Activated CD8-positive, alpha-beta memory T cell treated with anti-CD3 and anti-CD28 coated beads, Interleukin-2, amount 50 U/mL, for 24 hours (primary cell): ENCODE measurements around the gene IKBKE.

Experiments used
- DNase-seq: peaks from one replicate; pipeline ENCODE4 v3.0.0-alpha.2; 2020; ENCODE audit errors: extremely low read depth

The IKBKE gene

GRCh38 chr1:206455289-206455665, 15.0 kb upstream of the IKBKE start:
- no peak for DNase-seq

GRCh38 chr1:206455666-206456344, 14.5 kb upstream of the IKBKE start:
- no peak for DNase-seq

DNA sequence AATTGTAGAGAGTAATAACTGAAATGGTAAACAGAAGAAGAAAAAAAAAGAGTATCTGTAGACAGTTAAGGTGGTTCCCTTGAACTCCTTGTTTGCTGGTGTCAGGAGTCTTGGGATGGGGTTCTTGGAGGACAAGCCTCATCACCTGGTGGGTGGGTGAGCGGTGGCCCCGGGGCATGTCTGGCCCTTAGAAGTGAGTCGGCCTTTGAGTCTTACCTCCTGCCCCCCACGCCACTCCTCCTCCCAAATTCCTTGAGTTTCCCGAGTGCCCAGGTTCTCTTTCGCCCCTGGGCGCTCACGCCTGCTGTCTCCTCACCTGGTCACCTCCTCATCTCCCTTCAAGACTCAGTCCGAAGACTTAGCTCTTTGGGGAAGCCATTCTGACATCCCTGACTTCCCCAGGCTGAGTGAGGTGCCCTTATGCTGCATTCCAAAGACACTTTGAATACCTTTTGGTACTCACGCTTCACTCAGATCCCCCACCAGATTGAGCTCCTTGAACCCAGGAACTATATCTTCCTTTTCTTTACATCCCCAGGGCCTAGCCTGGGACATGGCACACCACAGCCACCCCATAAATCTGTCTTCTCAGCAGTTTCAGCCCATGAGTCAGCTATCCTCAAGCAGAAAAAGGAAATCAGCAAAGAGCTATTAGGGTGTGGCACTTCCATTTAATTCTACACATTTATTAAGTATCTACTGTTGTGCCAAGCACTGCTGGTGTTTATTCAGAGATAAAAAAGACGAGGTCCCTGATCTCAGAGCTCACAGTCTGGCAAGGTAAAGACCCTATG, 13.5 kb upstream of the IKBKE start:
- no peak for DNase-seq

GRCh38 chr1:206457408-206458120, 12.7 kb upstream of the IKBKE start:
- DNase-seq: no peak

DNA sequence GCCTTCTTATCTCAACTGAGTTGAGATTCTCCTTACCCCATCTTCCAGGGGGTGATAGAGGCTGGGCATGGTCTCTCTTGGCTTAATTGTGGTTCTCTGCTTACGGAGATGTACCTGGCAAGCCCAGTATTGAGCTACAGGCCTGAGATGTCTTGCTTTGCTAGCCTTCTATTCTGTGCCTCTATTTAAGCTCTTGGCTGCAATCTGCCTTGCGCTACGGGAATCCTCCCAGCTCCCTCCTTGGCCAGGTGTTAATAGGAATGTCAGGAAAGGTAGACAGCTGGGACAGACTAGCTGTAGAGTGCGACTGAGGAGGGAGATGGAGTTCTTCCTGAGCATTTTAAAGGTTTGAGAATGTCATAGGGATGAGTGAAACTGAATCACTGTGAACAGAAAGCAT, 10.6 kb upstream of the IKBKE start:
- DNase-seq: no peak

GRCh38 chr1:206460836-206461426, 9.3 kb upstream of the IKBKE start:
- no peak for DNase-seq

GRCh38 chr1:206461602-206462455, 8.4 kb upstream of the IKBKE start:
- peak; percentile 40 for DNase-seq

DNA sequence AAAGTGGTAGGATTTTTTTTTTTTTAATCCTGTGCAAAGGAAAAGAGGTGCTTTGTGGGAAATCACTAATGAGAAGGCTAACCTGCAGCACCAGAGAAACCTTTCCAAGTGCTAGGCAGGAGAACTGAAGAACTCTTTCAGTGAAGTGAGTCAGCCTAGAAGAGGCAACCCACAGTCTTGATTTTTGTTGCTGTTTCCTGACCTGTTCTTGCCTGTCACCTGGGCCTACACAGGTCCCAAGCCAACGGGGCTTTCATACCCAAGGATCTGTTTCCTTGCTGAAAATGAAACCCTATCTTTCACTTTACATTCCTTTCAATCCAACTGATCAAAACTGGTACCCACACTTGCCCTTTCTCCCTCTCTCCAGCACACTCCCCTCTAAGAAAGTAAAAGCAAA, 7.1 kb upstream of the IKBKE start:
- no peak for DNase-seq

DNA sequence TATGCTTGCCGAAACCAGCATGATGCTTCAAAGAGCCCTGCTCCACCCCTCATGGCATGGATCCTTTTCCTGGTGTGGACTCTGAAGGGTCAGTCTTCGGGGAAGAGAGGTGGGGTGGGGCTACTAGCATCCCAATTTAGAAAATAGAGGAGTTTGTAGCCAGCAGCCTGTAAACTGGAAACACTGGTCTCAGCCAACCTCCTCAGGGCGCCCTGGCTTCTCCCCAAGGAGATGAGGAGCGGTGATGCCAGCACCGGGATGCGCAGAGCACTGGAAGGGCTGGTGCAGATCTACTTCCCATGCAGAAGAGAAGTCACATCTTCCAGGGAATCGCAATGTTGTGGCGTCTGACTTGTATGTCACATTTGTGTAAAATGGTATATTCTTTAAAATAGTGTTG, 6.4 kb upstream of the IKBKE start:
- DNase-seq: no peak

GRCh38 chr1:206464456-206464964, 5.8 kb upstream of the IKBKE start:
- DNase-seq: no peak

- DNase-seq: no peak
Measured at GRCh38 chr1:206465951-206466350, 4.3 kb upstream of the IKBKE start.

DNA sequence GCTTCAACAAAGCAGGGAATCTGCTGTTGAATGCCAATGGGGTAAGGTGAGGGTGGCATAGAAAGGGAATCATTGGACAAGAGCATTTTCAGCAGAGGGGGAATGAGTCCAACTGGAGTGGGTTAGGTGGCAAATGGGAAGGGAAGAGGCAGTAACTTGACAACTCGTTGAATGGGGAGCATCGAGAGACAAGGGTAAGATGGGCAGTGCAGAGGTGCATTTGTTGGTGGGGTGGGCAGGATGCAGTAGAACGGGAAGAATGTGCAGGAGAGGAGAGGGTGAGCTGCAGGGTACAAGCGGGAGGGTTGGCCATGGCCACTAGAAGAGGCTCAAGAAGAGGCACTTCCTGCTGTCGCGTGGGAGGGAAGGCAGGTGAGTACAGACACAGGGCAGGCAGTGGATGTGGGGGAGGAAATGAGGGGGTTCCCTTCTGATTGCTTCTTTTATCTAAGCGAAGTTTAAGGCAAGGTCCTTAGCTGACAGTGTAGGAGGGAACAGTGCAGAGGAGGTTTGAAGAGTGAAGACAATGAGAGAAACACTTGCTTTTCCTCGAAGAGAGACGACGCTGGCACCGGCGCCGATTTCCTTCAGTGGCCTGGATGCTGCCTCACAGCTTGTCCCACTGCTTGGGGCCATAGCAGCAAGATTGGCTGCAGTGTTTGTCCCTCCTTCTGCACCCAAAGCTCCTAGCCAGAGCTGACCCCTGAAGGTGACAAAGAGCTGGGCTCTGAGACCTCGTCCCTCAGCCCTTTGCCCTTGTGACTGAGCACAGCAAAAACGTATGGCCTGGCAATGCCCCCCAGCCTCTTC, 3.2 kb upstream of the IKBKE start:
- DNase-seq: no peak

- DNase-seq: no peak
Measured at GRCh38 chr1:206467915-206468314, 2.4 kb upstream of the IKBKE start.

- DNase-seq: no peak
Measured at GRCh38 chr1:206468571-206468970, 1.7 kb upstream of the IKBKE start.

- no peak for DNase-seq
Measured at GRCh38 chr1:206469411-206469932, 804 bp upstream of the IKBKE start.

DNA sequence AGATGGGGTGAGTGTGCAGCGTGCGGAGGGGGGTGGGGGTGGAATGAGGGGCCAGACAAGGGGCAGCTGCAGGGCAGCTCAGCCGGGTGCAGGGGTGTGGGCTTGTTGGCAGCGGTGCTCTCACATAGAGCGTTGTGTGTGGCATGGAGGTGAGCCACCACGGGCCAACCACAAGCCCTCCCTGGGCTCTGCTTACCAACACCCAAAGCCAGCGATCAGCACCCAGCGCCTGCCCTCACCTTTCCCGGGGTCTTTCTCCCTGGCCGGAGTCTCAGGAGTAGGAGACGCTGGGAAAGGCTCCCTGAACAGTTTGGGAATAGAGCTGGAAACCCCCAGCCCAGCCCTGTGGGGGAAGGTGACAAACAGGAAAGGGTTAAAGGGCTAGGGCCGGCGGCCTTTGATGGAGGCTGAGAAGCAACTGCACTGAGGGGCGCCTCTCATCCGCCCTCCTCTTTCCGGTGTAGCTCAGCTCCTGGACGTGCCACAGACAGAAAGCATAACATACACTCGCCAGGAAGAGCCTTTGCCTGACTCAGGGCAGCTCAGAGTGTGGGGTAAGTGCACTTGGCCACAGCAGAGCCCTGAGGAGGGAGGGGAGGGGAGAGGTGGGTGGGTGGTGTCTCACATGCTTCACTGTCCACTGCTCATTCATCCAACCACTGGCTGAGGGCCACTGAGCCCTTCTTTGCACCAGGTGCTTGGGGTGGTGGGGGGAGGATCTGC, 577 bp downstream of the IKBKE start:
- DNase-seq: no peak

DNA sequence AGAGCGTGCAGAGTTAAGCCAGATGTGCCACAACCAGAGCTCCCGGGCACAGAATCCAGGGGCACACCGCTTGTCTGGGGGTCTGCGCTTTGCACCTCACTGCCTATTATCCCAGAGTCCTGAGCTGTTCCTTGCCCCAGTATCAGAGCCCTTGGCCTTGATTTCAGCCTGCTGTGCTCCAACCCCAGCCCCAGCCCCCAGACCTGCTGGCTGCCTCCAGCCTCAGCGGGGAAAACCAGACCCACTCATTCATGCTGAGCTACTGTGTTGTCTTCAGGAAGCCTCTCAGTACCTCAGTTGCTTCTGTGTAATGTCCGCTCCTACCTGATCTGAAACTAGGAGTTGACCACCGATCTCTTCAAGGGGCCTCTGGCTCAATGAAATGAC, 1.1 kb downstream of the IKBKE start:
- no peak for DNase-seq

GRCh38 chr1:206472024-206472423, 1.7 kb downstream of the IKBKE start:
- DNase-seq: no peak

GRCh38 chr1:206472454-206472853, 2.2 kb downstream of the IKBKE start:
- no peak for DNase-seq

GRCh38 chr1:206472886-206473285, 2.6 kb downstream of the IKBKE start:
- DNase-seq: no peak
